ACC112 (cell line): ENCODE results near the gene CEL.

Experiments
- H2AFZ ChIP-seq: fragments of 200-600 bp; sonication (generic); one replicate; pipeline ENCODE4 v1.6.0; 2017; ENCODE audit warnings: antibody characterized with exemption, low read length; ENCODE audit not compliant: unreplicated experiment
- H3K27ac ChIP-seq: fragments of 200-600 bp; sonication (generic); 2 replicates; pipeline ENCODE4 v1.5.1; 2014; ENCODE audit warnings: low read depth, mild to moderate bottlenecking, antibody characterized with exemption, low read length, moderate library complexity
- H3K27me3 ChIP-seq: fragments of 200-600 bp; sonication (generic); 2 replicates; pipeline ENCODE4 v1.6.1; 2014; ENCODE audit warnings: mild to moderate bottlenecking, antibody characterized with exemption, low read length, moderate library complexity, mixed read lengths; ENCODE audit not compliant: insufficient read depth
- H3K36me3 ChIP-seq: fragments of 200-600 bp; sonication (generic); 2 replicates; pipeline ENCODE4 v1.6.1; 2016; ENCODE audit warnings: mild to moderate bottlenecking, antibody characterized with exemption, low read length, moderate library complexity, mixed read lengths; ENCODE audit not compliant: insufficient read depth
- H3K4me1 ChIP-seq: fragments of 200-600 bp; sonication (generic); one replicate; pipeline ENCODE4 v1.6.1; 2016; ENCODE audit warnings: low read length, mixed read lengths; ENCODE audit not compliant: insufficient read depth, unreplicated experiment, control insufficient read depth
- H3K4me3 ChIP-seq: fragments of 200-600 bp; sonication (generic); 2 replicates; pipeline ENCODE4 v1.5.1; 2014; ENCODE audit warnings: mild to moderate bottlenecking, low read depth, low read length
- H3K79me2 ChIP-seq: fragments of 200-600 bp; sonication (generic); one replicate; pipeline ENCODE4 v1.6.0; 2016; ENCODE audit warnings: low read length; ENCODE audit not compliant: control insufficient read depth, unreplicated experiment, insufficient read depth

CEL gene

DNA sequence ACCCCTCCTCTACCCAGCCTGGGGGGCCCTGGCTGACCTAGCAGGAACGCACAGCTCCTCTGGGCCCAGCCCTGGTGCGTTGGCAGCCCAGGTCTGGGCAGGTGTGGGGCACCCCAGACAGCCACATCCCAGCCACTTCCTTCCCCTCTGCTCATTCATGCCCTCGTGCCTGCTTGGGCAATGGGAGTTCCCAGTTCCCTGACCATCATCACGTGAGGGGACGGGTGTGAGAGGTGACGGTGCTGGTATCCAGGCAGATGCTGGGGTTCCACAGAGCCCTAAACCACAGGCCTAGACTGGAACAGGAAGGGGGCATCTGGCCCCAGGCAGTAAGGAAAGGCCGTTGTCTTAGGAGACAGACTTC, 50.9 kb downstream of the CEL start:
- no peak overlapping the region for H3K27ac ChIP-seq
- no peak overlapping the region for H3K4me3 ChIP-seq
- H3K4me1 ChIP-seq: peaks cover 33% of the 10 kb centered on the region
- H3K36me3 ChIP-seq: no peaks in the 10 kb centered on the region; the same call in 1 of the 2 replicates
- no peaks in the 10 kb centered on the region for H3K27me3 ChIP-seq
- no peak overlapping the region for H2AFZ ChIP-seq
- peaks cover 5% of the 10 kb centered on the region for H3K79me2 ChIP-seq

DNA sequence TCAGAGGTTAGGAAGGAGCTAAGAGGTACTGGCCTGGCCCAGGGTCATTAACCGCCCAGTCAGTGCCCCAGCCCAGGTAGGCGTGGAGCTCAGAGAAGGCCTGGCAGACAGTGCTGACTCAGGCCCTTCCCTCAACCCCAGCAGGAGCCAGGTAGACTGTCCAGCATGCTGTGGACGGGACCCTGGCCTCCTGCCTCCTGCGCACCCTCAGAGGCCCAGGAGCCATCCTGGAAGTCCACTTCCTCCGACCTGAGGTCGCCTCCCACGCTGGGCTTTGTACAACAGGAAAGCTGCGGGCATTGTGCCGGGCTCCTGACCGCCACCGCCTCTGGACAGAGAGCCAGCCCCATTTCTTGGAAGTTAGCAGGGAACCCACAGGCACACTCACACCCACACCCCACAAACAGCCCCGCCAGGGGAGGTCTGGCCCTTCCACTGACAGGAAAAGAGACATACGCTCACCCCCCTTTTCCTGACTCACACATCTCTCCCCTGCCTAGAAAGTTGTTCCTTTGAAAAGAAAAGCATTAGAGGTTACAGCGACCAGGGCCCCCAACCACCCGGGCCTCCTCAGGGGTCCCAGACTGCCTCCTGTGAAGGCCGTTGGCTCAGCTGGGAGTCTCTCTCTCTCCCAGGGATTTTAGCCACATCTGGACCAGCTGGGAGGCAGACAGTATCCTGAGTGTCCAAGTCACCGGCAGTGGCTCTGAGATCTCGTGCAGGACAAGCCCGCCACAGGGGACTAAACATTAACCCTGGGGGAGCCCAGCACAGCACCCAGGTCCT, 51.6 kb downstream of the CEL start:
- Histone ChIP-seq H2AFZ (no peak overlapping the region), H3K27ac (no peak overlapping the region), H3K4me3 (no peak overlapping the region), H3K27me3 (no peaks in the 10 kb centered on the region), H3K36me3 (no peaks in the 10 kb centered on the region; the same call in 1 of the 2 replicates), H3K79me2 (peaks cover 5% of the 10 kb centered on the region), H3K4me1 (peaks cover 33% of the 10 kb centered on the region)

DNA sequence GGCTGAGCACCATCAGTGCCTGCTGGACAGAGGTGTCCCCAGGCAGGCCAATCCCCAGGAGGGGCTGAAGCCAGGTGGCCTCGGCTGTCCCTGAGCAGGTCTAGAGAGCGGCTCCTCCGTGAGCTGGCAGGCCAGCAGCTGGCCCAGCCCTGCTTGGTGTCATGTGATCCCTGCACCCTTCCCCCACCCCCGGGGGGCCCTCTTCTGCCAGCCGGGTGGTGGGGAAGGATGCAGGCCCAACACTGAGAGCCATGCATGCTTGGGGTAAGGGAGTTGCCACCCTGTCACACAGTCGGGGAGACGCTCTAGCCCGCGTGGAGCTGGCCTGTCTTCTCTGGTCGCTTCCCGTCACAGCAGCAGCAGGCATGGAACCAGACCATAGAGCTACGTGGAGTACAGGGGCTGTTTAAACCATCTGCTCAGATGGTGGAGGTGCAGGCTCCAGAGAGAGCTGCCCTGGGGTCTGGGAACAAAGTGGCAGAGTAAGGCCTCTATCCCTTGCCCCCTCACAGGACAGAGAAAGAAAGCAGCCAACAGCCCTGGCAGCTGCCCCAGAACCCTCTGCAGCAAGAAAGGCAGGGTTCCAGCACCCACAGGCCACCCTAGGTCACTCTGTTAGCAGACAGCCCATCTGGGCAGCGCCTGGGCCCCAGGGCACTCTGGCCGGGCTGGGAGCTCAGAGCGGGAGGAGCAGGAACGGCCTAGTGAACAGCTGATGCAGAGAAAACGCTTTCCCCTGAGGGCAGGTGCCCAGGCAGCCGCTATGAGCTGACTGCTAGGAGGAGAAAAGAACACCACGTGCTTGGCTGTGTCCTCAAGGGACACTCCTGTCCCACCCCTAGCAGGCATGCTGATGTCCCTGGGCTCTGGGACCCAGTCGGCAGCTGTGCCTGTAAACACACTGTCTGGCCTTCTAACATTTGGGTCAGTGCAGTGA, 52.4 kb downstream of the CEL start:
- H3K4me3 ChIP-seq: no peak overlapping the region
- H3K27ac ChIP-seq: no peak overlapping the region
- H3K79me2 ChIP-seq: peaks cover 5% of the 10 kb centered on the region
- H3K27me3 ChIP-seq: no peaks in the 10 kb centered on the region
- H3K4me1 ChIP-seq: peaks cover 33% of the 10 kb centered on the region
- no peak overlapping the region for H2AFZ ChIP-seq
- H3K36me3 ChIP-seq: no peaks in the 10 kb centered on the region

DNA sequence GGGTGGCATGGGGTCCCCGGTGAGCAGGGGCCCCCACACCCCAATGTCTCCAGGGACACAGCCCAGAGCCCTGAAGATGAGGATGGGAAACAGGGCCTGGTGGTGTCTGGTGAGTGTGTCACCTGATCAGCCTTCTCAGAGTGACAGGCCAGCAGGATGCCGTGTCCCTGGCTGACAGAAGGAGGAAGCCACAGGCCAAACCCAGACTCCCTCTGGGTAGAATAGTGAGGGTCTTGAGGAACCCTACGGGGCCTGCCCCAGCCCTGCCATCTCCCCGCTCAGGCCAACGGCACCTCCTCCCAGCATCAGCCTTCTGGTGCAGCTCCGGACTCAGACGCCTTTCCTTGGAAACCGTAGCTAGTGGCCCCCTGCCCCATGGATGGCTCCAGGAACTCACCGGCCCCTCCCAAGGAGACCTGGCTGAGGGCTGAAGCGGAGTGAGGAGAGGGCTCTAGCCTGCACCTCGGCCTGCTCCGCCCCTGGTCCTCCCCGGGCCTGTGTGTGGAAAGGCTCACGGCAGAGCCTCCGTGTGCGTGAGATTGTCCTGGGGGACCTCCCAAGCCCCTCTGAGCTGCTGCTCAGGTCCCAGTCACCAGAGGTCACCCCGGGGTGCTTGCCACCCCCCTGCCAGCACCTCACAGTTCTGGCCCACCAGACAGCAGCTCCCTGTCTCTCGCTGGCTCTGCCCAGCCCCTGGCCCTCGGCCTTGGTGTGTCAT, 53.3 kb downstream of the CEL start:
- H2AFZ ChIP-seq: no peak overlapping the region
- H3K27me3 ChIP-seq: no peaks in the 10 kb centered on the region
- no peak overlapping the region for H3K4me3 ChIP-seq
- H3K27ac ChIP-seq: peak overlapping the region; percentile 30; the same call in 1 of the 2 replicates
- peaks cover 5% of the 10 kb centered on the region for H3K79me2 ChIP-seq
- H3K4me1 ChIP-seq: peaks cover 38% of the 10 kb centered on the region
- H3K36me3 ChIP-seq: no peaks in the 10 kb centered on the region

DNA sequence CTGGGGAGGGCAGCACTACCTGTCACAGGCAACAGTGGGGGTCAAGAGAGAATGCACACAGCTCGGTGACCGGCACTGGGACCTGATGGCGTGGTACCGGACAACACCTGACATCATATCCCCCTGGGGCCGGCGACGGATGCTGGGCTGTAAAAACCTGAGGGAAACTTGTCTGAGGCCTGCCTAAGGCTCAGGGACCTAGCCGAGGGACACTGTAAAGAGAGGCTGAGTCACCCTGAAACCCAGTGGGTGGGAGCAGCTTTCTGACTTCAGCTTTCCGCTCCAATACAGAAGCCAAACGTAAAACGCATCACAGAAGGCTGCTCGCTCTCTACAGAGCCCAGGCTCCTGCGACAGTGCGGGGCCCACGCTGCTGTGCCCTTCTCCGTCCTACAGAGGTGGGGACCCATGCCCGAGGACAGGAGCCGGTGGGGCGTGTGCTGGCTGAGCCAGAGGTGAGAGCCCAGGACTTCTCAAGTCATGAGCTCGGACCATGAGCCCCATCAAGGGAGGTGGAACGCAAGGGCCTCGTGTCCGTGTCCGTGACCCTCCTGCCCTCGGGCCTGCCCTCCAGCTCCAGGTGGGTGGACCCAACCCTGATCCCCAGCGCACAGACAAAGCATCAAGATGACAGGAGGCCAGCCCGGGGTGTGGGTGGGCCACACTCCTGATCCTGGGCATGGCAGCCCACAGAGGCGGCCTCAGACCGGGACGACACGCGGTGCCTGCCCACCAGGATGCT, 54.0 kb downstream of the CEL start:
- H3K27ac ChIP-seq: peak overlapping the region; percentile 30; the same call in 1 of the 2 replicates
- peaks cover 38% of the 10 kb centered on the region for H3K4me1 ChIP-seq
- no peak overlapping the region for H3K4me3 ChIP-seq
- H3K36me3 ChIP-seq: no peaks in the 10 kb centered on the region
- H3K79me2 ChIP-seq: peaks cover 5% of the 10 kb centered on the region
- H2AFZ ChIP-seq: no peak overlapping the region
- no peaks in the 10 kb centered on the region for H3K27me3 ChIP-seq

DNA sequence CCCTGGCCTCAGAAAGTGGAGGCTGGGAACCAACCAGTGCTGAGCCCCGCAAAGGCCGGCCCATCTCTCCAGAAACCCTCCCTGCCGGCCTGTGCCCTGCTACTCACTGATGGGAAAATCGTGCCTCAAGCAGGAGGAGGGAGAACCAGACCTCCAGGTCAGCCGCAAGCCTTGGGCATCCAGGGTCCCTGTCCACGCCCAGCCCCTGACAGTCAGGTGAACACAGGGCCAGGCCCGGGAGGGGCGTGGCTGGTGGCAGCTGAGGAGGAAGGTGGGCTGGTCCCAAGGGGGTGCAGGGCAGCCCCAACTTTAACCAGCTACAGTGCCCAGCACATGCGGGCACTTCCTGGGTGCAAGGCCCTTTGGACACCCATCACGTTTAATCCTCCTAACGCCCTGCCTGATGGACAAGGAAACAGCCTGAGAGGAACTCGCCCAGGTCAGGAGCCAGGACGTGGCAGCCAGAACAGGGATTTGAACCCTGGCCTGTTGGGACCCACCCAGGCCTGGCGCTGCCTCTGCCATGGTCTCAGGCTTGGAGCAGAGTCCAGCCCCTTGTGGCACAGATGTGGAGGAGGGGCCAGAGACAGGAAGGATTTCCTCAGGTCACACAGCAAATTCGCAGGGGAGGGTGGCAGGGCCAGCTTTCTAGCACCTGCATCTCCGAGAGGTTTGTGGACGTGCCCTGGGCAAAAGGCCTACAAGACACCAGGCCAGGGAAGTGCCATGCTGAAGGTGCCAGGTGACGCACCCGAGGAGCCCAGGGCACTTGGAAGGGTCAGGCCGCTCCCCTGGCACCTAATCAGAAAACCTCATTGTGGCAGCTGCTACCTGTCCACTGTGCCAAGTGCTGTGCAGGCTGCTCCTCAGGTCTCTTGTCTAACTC, 54.8 kb downstream of the CEL start:
- Histone ChIP-seq H3K4me3 (no peak overlapping the region), H3K27me3 (no peaks in the 10 kb centered on the region), H2AFZ (no peak overlapping the region), H3K4me1 (peaks cover 38% of the 10 kb centered on the region), H3K79me2 (peaks cover 5% of the 10 kb centered on the region), H3K36me3 (no peaks in the 10 kb centered on the region), H3K27ac (no peak overlapping the region)

DNA sequence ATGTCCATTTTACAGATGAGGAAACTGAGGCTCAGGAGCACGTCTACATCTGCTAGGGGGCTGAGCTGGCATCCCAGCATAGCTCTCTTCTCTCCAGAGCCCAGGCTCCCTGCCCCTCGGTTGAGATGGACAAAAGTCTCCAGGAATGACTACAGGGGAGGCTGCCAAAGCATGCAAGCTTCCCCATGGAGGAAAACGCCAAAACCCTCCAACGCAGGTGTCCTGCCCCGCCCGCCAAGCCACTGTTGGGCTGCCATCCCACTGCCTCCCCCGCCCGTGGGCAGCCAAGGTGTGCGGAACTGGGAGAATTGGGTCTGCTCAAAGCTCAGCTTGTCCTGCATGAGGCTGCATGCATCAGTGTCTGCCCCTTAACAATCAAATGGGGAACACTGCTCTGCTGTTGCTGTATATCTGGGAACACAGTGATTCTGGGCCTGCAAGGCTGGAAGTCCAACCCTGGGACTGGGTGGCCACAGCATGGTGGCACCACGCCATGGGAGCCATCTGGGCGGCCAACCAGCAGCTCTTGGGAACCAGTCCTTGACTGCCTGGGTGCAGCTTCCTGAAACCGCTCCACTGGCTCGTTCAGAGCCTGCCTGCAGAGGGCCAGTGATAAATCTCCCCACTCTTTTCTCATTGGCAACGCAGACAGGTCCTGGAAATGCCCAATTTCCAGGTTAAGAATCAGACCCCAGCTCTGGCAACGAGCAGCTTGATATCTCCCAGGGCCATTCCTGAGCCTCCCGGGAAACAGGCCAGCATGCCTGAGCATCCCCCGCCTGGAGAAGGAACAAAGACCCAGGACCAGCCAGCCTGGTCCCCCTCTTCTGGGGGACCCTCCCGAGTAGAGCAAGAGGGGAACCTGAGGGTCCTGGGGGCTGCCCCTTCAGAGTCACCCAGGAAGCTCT, 55.7 kb downstream of the CEL start:
- H3K36me3 ChIP-seq: no peaks in the 10 kb centered on the region
- H3K4me1 ChIP-seq: peaks cover 38% of the 10 kb centered on the region
- H3K79me2 ChIP-seq: peaks cover 5% of the 10 kb centered on the region
- no peaks in the 10 kb centered on the region for H3K27me3 ChIP-seq
- no peak overlapping the region for H3K4me3 ChIP-seq
- H2AFZ ChIP-seq: no peak overlapping the region
- H3K27ac ChIP-seq: no peak overlapping the region

DNA sequence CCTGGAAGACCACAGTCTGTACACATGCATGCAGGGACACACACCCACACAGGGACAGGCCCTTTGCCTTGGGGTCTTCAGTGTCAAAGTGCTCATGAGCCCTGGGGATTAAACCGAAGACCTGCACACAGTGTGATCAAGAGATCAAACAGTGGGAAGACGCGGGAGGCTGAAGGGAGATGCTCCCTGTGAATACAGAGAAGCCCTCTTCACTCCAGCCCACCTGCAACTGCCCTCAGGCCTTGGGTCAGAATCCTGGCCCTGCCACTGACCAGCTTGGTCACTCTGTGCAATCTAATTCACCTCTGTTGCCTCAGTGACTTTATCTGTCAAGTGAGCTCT, 56.4 kb downstream of the CEL start:
- Histone ChIP-seq H3K79me2 (peaks cover 5% of the 10 kb centered on the region), H2AFZ (no peak overlapping the region), H3K27me3 (no peaks in the 10 kb centered on the region), H3K4me3 (no peak overlapping the region), H3K4me1 (peaks cover 37% of the 10 kb centered on the region), H3K27ac (no peak overlapping the region), H3K36me3 (no peaks in the 10 kb centered on the region)

DNA sequence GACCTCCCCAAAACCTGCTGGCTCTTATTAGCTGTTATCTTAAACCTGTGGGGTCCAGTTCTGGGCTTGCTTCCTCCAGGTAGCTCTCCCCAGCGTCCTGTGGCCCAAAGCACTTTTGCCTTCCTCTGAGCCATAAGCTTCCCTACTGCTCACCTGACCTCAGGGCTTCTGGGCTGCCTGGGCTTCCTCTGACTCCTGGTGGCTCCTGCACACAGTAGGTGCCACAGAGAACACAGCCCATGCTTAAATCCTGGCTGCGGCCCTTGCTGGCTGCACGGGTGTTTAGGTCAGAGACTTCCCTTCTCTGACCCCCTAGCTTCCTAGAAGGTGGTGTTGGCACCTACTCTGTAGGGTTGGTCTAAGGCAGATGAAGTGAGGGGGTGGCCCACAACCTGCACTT, 56.8 kb downstream of the CEL start:
- Histone ChIP-seq H3K36me3 (no peaks in the 10 kb centered on the region), H3K27ac (no peak overlapping the region), H3K4me3 (no peak overlapping the region), H2AFZ (no peak overlapping the region), H3K4me1 (peaks cover 37% of the 10 kb centered on the region), H3K27me3 (no peaks in the 10 kb centered on the region), H3K79me2 (peaks cover 5% of the 10 kb centered on the region)
